Measurements from ENCODE around the gene OXCT1. TPM values are rescaled to one million over a fixed set of nuclear protein-coding genes. Genes with fewer than 3 reads are reported as not detected.
"Not testable (repeated sequence)": the region's sequence is repeated elsewhere in the genome, so short reads cannot be mapped to it uniquely, and the experiment has no call there.

OXCT1 gene
- total RNA-seq, 2 donors from 2014 or later, result 32.8 to 161 TPM

DNA sequence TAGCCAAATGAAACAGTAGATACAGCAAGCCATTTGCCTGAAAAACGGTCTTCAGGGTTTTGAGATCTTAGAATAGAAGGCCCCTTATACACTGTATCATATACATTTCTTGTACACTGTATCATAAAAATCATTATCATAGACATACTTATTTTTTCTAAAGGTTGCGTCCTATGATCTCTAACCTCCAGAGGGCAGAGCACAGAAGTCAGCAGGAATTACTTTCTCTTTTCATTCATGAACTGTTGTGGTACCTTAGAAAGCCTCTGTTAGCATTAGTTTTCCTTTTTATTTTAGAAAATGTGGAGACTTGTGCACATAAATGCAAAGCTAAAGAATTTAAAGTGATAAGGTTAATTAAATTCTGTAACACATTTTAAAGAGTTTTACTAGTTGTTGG lies 115.4 kb downstream of the OXCT1 start:
- TF ChIP-seq, protein P1, sequence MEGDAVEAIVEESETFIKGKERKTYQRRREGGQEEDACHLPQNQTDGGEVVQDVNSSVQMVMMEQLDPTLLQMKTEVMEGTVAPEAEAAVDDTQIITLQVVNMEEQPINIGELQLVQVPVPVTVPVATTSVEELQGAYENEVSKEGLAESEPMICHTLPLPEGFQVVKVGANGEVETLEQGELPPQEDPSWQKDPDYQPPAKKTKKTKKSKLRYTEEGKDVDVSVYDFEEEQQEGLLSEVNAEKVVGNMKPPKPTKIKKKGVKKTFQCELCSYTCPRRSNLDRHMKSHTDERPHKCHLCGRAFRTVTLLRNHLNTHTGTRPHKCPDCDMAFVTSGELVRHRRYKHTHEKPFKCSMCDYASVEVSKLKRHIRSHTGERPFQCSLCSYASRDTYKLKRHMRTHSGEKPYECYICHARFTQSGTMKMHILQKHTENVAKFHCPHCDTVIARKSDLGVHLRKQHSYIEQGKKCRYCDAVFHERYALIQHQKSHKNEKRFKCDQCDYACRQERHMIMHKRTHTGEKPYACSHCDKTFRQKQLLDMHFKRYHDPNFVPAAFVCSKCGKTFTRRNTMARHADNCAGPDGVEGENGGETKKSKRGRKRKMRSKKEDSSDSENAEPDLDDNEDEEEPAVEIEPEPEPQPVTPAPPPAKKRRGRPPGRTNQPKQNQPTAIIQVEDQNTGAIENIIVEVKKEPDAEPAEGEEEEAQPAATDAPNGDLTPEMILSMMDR (IDR thresholded peaks at IDR 0.05), result no peak
- Histone ChIP-seq H3K27ac (no peak overlapping the region), H3K4me1 (no peaks in the 10 kb centered on the region), H3K27me3 (no peaks in the 10 kb centered on the region), H3K4me3 (no peak overlapping the region), H3K9me3 (no peaks in the 10 kb centered on the region), H3K36me3 (peaks cover 13% of the 10 kb centered on the region)
- no peak for DNase-seq (ENCODE audit: low spot score)

- TF ChIP-seq, protein P1 (IDR thresholded peaks at IDR 0.05), result no peak
- no peak for DNase-seq (ENCODE audit: low spot score)
- Histone ChIP-seq H3K4me1 (peaks cover 0 to 10% of the 10 kb centered on the region in 2 donors), H3K4me3 (no peak overlapping the region), H3K9me3 (no peaks in the 10 kb centered on the region), H3K36me3 (peaks cover 20% of the 10 kb centered on the region), H3K27ac (no peak overlapping the region), H3K27me3 (no peaks in the 10 kb centered on the region)
Observed at GRCh38 chr5:41751867-41752266, 118.4 kb downstream of the OXCT1 start.

DNA sequence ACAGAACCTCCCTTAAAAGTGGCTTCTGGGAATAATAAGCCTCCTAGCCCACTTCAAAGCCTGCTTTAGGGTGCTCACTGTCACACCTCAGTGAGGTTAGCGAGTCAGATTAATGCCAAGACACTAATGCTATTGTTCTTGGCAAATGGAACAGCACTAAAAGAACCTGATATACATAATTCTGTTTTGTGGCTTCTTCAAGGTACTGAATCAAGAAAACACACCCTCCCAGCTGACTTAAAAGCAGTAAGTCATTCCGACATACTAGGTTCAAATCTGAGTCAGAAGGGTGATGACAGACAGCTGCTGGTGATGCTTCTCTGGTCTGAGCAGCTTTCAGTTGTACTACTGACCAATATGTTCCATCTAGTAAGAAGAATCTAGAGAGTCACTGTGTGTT lies 121.6 kb downstream of the OXCT1 start:
- no peak overlapping the region for H3K4me3 ChIP-seq
- peaks cover 0 to 10% of the 10 kb centered on the region in 2 donors for H3K4me1 ChIP-seq
- TF ChIP-seq, protein P1 (IDR thresholded peaks at IDR 0.05), result no peak
- H3K27ac ChIP-seq, result no peak overlapping the region
- DNase-seq (ENCODE audit: low spot score), result no peak
- no peaks in the 10 kb centered on the region for H3K27me3 ChIP-seq
- H3K9me3 ChIP-seq, result no peaks in the 10 kb centered on the region
- H3K36me3 ChIP-seq, result peaks cover 15% of the 10 kb centered on the region

- peaks cover 15% of the 10 kb centered on the region for H3K36me3 ChIP-seq
- no peak for DNase-seq (ENCODE audit: low spot score)
- H3K4me3 ChIP-seq, result no peak overlapping the region
- peaks cover 0 to 10% of the 10 kb centered on the region in 2 donors for H3K4me1 ChIP-seq
- H3K27me3 ChIP-seq, result no peaks in the 10 kb centered on the region
- TF ChIP-seq, protein P1 (IDR thresholded peaks at IDR 0.05), result no peak
- no peaks in the 10 kb centered on the region for H3K9me3 ChIP-seq
- no peak overlapping the region for H3K27ac ChIP-seq
Observed at GRCh38 chr5:41747708-41748107, 122.5 kb downstream of the OXCT1 start.

- Histone ChIP-seq H3K4me1 (peaks cover 0 to 10% of the 10 kb centered on the region in 2 donors), H3K4me3 (no peak overlapping the region), H3K27me3 (no peaks in the 10 kb centered on the region), H3K36me3 (peaks cover 15% of the 10 kb centered on the region), H3K9me3 (no peaks in the 10 kb centered on the region), H3K27ac (no peak overlapping the region)
- no peak for DNase-seq (ENCODE audit: low spot score)
- TF ChIP-seq, protein P1 (IDR thresholded peaks at IDR 0.05), result no peak
Observed at GRCh38 chr5:41747301-41747700, 122.9 kb downstream of the OXCT1 start.

DNA sequence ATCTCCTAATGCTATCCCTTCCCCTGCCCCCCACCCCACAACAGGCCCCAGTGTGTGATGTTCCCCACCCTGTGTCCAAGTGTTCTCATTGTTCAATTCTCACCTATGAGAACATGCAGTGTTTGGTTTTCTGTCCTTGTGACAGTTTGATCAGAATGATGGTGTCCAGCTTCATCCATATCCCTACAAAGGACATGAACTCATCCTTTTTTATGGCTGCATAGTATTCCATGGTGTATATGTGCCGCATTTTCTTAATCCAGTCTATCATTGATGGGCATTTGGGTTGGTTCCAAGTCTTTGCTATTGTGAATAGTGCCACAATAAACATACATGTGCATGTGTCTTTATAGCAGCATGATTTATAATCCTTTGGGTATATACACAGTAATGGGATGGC lies 127.6 kb downstream of the OXCT1 start:
- not testable (repeated sequence) for H3K4me3 ChIP-seq; H3K4me1 ChIP-seq; H3K27ac ChIP-seq; H3K27me3 ChIP-seq; H3K9me3 ChIP-seq; DNase-seq (ENCODE audit: low spot score)
- peaks cover 23% of the 10 kb centered on the region for H3K36me3 ChIP-seq

Data from right atrium auricular region (tissue), 2 donors.